Gastroesophageal sphincter (tissue), 4 donors: ENCODE measurements around the gene CUL9. TPM values are rescaled to one million over a fixed set of nuclear protein-coding genes. Genes with fewer than 3 reads are reported as not detected.

Source experiments
- ATAC-seq: fragments of 150-250 bp; one replicate; pipeline ENCODE4 v1.9.1; 2016; ENCODE audit warnings: mild to moderate bottlenecking, moderate library complexity
- H3K27ac ChIP-seq, 4 donors: fragments of 200-600 bp; sonication (generic) in 3 of 4; 1 replicate in 3 of 4; 2 replicates in 1 of 4; pipeline ENCODE4 v1.5.1; 2016 to 2019
- H3K27me3 ChIP-seq: fragments of 200-600 bp; sonication (generic); one replicate; pipeline ENCODE4 v1.5.1; 2019
- H3K36me3 ChIP-seq, 2 donors: fragments of 200-600 bp; sonication (generic); one replicate each; pipeline ENCODE4 v1.5.1; 2019; ENCODE audit warnings: control low read depth in 1 of 2
- H3K4me1 ChIP-seq, 3 donors: fragments of 200-600 bp; sonication (generic); 1 replicate in 2 of 3; 2 replicates in 1 of 3; pipeline ENCODE4 v1.5.1; 2016 to 2019; ENCODE audit warnings: control low read depth in 2 of 3
- H3K4me3 ChIP-seq, 2 donors: fragments of 200-600 bp; sonication (generic); one replicate each; pipeline ENCODE4 v1.5.1; 2019; ENCODE audit warnings: mild to moderate bottlenecking in 1 of 2, moderate library complexity in 1 of 2
- H3K9me3 ChIP-seq, 3 donors: fragments of 200-600 bp; sonication (generic); one replicate each; pipeline ENCODE4 v1.5.1; 2017 to 2019; ENCODE audit warnings: control low read depth in 2 of 3
- CTCF ChIP-seq, 4 experiments: fragments of 200-600 bp in 2 of 4; fragments of 450-650 bp in 2 of 4; sonication (generic) in 1 of 4; IDR thresholded peaks; one replicate each; pipeline ENCODE4 v1.5.1; 2017 to 2019; ENCODE audit warnings: antibody characterized with exemption in 4 of 4, mild to moderate bottlenecking in 2 of 4, moderate library complexity in 2 of 4
- EP300 ChIP-seq: sonication (generic); formaldehyde crosslinking; IDR thresholded peaks from one replicate; pipeline ENCODE4 v1.6.1; 2017; ENCODE audit warnings: antibody characterized with exemption, mild to moderate bottlenecking
- POLR2A ChIP-seq, 2 donors: fragments of 450-650 bp; IDR thresholded peaks; one replicate each; pipeline ENCODE4 v1.6.1; 2017; ENCODE audit warnings: antibody characterized with exemption in 2 of 2, mild to moderate bottlenecking in 2 of 2, moderate library complexity in 1 of 2
- POLR2AphosphoS5 ChIP-seq: sonication (generic); formaldehyde crosslinking; IDR thresholded peaks from one replicate; pipeline ENCODE4 v1.6.1; 2017; ENCODE audit warnings: antibody characterized with exemption
- WGBS, 2 donors: methylation state at CpG; one replicate each; pipeline ENCODE4 v1.1.5; 2018; ENCODE audit warnings: low coverage in 1 of 2; 5-methylcytosine and 5-hydroxymethylcytosine counted together
- total RNA-seq, 4 donors: library from RNA; depleted of rRNA; stranded (reverse); fragments of >200 nt; gene quantifications; one replicate each; pipeline ENCODE4 v1.1.0, GENCODE V29; 2016

Gene CUL9
- total RNA-seq, 4 donors from 2014 or later = 23.2 to 36.6 (median 24.2) TPM

- Histone ChIP-seq H3K27ac (no peak overlapping the region), H3K9me3 (no peaks in the 10 kb centered on the region), H3K4me1 (peaks cover 0 to 6% (median 0%) of the 10 kb centered on the region in 3 donors), H3K4me3 (no peak overlapping the region), H3K27me3 (no peaks in the 10 kb centered on the region), H3K36me3 (peaks cover 0 to 73% of the 10 kb centered on the region in 2 donors)
- no peak for TF ChIP-seq CTCF (IDR thresholded peaks at IDR 0.05)
- 83 to 85% methylated on average over 1 to 4 of the region's 14 CpGs for WGBS, 2 donors
- ATAC-seq = no peak
Observed at GRCh38 chr6:43223175-43223574, 41.2 kb downstream of the CUL9 start.

- TF ChIP-seq CTCF (IDR thresholded peaks at IDR 0.05) (no peak), POLR2AphosphoS5 (no peak), POLR2A (IDR thresholded peaks at IDR 0.05) (no peak), EP300 (no peak)
- Histone ChIP-seq H3K4me1 (peaks cover 0 to 23% (median 6%) of the 10 kb centered on the region in 3 donors), H3K27me3 (no peaks in the 10 kb centered on the region), H3K9me3 (no peaks in the 10 kb centered on the region), H3K27ac (no peak overlapping the region), H3K4me3 (no peak overlapping the region), H3K36me3 (peaks cover 0 to 46% of the 10 kb centered on the region in 2 donors)
- no peak for ATAC-seq
- WGBS, 2 donors = 84 to 94% methylated on average over 2 to 3 of the region's 11 CpGs
Observed at GRCh38 chr6:43226192-43226851, 44.3 kb downstream of the CUL9 start.

- Histone ChIP-seq H3K4me3 (peak within 1 kb of the TSS; percentile 58 to 77), H3K9me3 (no peaks in the 10 kb centered on the region), H3K27me3 (no peaks in the 10 kb centered on the region), H3K36me3 (peaks cover 0 to 17% of the 10 kb centered on the region in 2 donors), H3K4me1 (peaks cover 0 to 23% (median 6%) of the 10 kb centered on the region in 3 donors), H3K27ac (peak within 1 kb of the TSS in 3 of 4 donors; percentile 76 to 79 (median 79))
- WGBS, 2 donors = 0 to 20% methylated on average over 1 to 3 of the region's 82 CpGs
- peak in 3 of 4 experiments; percentile 95 to 98 (median 96) for TF ChIP-seq CTCF (IDR thresholded peaks at IDR 0.05)
- peak in 1 of 2 donors; percentile 27 for TF ChIP-seq POLR2A (IDR thresholded peaks at IDR 0.05)
- no peak for TF ChIP-seq EP300
- peak; percentile 6 for TF ChIP-seq POLR2AphosphoS5
- ATAC-seq = peak; percentile 94
Observed at GRCh38 chr6:43228951-43229802, 47.2 kb downstream of the CUL9 start, which contains the start of gene DNPH1. TSS of gene DNPH1 (minus strand) at chr6:43229481. CDS start at chr6:43229456, 25 bp downstream.

- Histone ChIP-seq H3K4me1 (peaks cover 0 to 23% (median 6%) of the 10 kb centered on the region in 3 donors), H3K4me3 (peak overlapping the region in 1 of 2 donors; percentile 77), H3K27me3 (no peaks in the 10 kb centered on the region), H3K9me3 (no peaks in the 10 kb centered on the region), H3K27ac (peak overlapping the region in 3 of 4 donors; percentile 76 to 79 (median 79)), H3K36me3 (peaks cover 0 to 10% of the 10 kb centered on the region in 2 donors)
- ATAC-seq = no peak
- no peak for TF ChIP-seq CTCF (IDR thresholded peaks at IDR 0.05)
- TF ChIP-seq POLR2AphosphoS5 = no peak
- no peak for TF ChIP-seq POLR2A (IDR thresholded peaks at IDR 0.05)
- no peak for TF ChIP-seq EP300
- WGBS, 2 donors = 82 to 83% methylated on average over 10 to 13 of the region's 17 CpGs
Observed at GRCh38 chr6:43229803-43230620, 48.0 kb downstream of the CUL9 start.
